Measurements from ENCODE around the gene LGALS16. TPM values are rescaled to one million over a fixed set of nuclear protein-coding genes. Genes with fewer than 3 reads are reported as not detected.
A peak's percentile ranks its signal among the peaks of the same experiment; 100 is the strongest.

Gene LGALS16
- total RNA-seq, 5 donors from 2014 or later (not counting 1 experiment from before 2014, with no cell fraction given), result not detected

DNA sequence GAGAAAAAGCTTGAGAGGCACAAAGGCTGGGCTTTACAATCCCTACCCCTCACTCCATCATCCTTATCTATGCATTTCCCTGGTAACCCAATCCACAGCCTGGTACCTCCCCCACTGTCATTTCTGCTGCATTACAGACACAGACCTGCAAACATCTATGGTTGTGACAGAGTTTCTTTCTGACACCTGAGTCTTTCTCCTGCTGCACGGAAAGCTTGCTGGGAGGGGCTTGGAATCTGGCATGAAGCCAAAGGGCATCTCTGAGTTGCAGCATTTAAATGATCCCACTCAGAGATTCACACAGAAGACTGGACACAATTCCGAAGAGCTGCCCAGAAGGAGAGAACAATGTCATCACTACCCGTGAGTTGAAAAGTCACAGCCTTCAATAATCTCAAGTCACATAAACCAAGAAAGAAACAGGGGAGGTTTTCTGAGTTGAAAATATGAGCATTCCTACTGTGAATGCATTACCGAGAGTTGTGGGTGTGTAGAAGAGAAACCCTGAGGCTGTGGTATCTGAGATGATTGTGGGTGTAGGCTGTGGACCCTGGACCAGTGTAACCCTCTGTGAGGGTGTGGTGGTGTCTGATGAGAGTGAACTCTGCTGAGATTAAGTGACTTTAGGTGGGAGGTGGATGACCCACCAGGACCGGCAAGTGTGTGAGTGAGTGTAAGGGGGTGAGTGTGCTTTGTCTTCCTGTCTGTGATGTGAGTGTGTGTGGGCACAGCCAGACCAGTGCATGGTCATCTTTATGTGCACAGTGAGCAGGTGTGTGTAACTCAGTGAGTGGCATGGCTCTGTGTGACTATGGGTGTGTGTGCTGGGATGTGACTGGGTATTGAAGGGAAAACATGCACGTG lies 48.7 kb downstream of the LGALS16 start, which contains the start of gene LGALS14:
LGALS14 (plus strand) TSS at position 301 of the 864 bp plus-strand sequence; CDS start at position 349, 48 bp downstream.
- Histone ChIP-seq H3K27ac (ENCODE audit: low read length) (no peak within 1 kb of the TSS), H3K36me3 (ENCODE audit: control insufficient read depth in 2 of 2, extremely low read depth in 1 of 2, insufficient read depth in 1 of 2, low read length in 1 of 2) (no peaks in the 10 kb centered on the region), H3K9me3 (no peaks in the 10 kb centered on the region), H3K4me1 (ENCODE audit: control insufficient read depth in 1 of 2, extremely low read depth in 1 of 2, insufficient read depth in 2 of 2, low read length in 2 of 2) (peaks cover 0 to 11% of the 10 kb centered on the region in 2 experiments), H3K27me3 (replicated peaks in 1 of 2; ENCODE audit: control insufficient read depth in 2 of 2, extremely low read depth in 1 of 2, insufficient read depth in 2 of 2, low read length in 1 of 2) (no peaks in the 10 kb centered on the region), H3K4me3 (ENCODE audit: control insufficient read depth in 1 of 2, extremely low read depth in 1 of 2, low read length in 1 of 2) (no peak within 1 kb of the TSS)
- Mint-ChIP-seq H3K4me1 (peaks cover 29 to 42% (median 30%) of the 10 kb centered on the region in 3 donors), H3K36me3 (no peaks in the 10 kb centered on the region), H3K9me3 (no peaks in the 10 kb centered on the region), H3K4me3 (peak within 1 kb of the TSS in 1 of 3 donors; percentile 41), H3K27me3 (peaks cover 3 to 15% of the 10 kb centered on the region in 2 donors), H3K27ac (peak within 1 kb of the TSS; percentile 66 to 78)
- CTCF ChIA-PET, result interaction anchor here in 1 of 2 donors (0.6 kb wide), 1 partner anchor 153 kb away, joined by 3 read pairs; no protein-coding TSS in a partner anchor
- ATAC-seq (replicated peaks in 1 of 4) (no peak), DNase-seq (no peak)
- POLR2A ChIA-PET, result no interaction called here
- WGBS (ENCODE audit: insufficient coverage), result 41% methylated on average over 3 of the region's 6 CpGs

DNA sequence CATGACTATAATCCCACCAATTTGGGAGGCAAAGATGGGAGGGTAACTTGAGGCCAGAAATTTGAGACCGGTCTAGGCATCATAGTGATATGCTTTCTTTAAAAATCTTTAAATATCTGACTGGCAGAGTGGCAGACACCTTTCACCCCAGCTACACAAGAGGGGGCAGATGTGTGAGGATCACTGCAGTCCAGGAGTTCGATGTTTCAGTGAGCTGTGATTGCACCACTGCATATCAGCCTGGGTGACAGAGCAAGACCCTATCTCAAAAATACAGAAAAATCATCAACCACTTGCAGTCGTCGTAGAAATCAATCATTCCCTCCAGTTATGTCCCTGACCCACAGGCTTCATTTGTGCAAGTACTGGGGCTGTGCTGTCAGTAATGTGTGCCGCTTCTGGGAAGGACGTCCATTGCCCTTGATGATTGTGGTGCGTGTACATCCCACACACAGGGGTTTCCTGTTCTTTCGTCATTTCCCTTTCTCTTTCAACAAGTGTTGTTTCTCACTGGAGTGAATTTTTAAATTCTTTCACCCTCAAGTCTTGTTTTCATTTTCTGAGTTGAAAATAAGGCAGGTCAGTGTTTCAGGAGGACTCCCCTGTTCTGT lies 50.0 kb downstream of the LGALS16 start:
- 0% methylated on average over 1 of the region's 8 CpGs for WGBS (ENCODE audit: insufficient coverage)

DNA sequence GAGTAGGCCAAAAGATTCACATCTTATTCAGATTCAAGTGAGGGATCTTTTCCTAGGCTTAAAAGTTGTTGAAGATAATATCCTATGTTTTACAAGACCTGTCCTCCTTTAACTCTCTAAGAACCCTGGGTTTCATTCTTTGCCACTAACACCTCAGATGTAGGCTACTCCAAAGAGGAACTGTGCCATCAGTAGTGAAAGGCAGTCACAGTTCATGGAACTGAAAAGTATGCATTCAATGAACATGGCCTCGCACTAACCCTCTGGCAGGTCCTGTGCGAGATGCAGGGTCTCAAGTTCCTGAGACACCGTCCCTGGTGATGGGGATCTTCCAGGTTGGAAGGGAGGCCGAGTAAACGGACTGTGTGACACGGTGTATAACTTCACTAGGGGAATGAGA lies 52.9 kb downstream of the LGALS16 start:
- ATAC-seq (replicated peaks in 1 of 4) (no peak), DNase-seq (no peak)
- no peak overlapping the region for H3K27ac Mint-ChIP-seq
- H3K27me3 Mint-ChIP-seq, result peaks cover 3 to 5% of the 10 kb centered on the region in 2 donors
- Histone ChIP-seq H3K36me3 (ENCODE audit: control insufficient read depth in 2 of 2, extremely low read depth in 1 of 2, insufficient read depth in 1 of 2, low read length in 1 of 2) (no peaks in the 10 kb centered on the region), H3K4me3 (ENCODE audit: control insufficient read depth in 1 of 2, extremely low read depth in 1 of 2, low read length in 1 of 2) (no peak overlapping the region), H3K27me3 (replicated peaks in 1 of 2; ENCODE audit: control insufficient read depth in 2 of 2, extremely low read depth in 1 of 2, insufficient read depth in 2 of 2, low read length in 1 of 2) (no peaks in the 10 kb centered on the region), H3K4me1 (ENCODE audit: control insufficient read depth in 1 of 2, extremely low read depth in 1 of 2, insufficient read depth in 2 of 2, low read length in 2 of 2) (peaks cover 0 to 11% of the 10 kb centered on the region in 2 experiments), H3K27ac (ENCODE audit: low read length) (no peak overlapping the region), H3K9me3 (no peaks in the 10 kb centered on the region)
- ChIA-PET POLR2A (no interaction called here), CTCF (no interaction called here)
- no peaks in the 10 kb centered on the region for H3K36me3 Mint-ChIP-seq
- peaks cover 41 to 63% (median 45%) of the 10 kb centered on the region in 3 donors for H3K4me1 Mint-ChIP-seq
- no peak overlapping the region for H3K4me3 Mint-ChIP-seq
- peaks cover 0 to 2% (median 0%) of the 10 kb centered on the region in 3 donors for H3K9me3 Mint-ChIP-seq
- 90% methylated on average over 6 of the region's 6 CpGs for WGBS (ENCODE audit: insufficient coverage)

More for the DNA sequence above, 50.0 kb downstream of the LGALS16 start:
- ChIA-PET CTCF (no interaction called here), POLR2A (interaction anchor here in 1 of 2 donors (0.6 kb wide), 1 partner anchor 297 kb away, joined by 8 read pairs; no protein-coding TSS in a partner anchor)
- Histone ChIP-seq H3K9me3 (no peaks in the 10 kb centered on the region), H3K27me3 (replicated peaks in 1 of 2; ENCODE audit: control insufficient read depth in 2 of 2, extremely low read depth in 1 of 2, insufficient read depth in 2 of 2, low read length in 1 of 2) (no peaks in the 10 kb centered on the region), H3K36me3 (ENCODE audit: control insufficient read depth in 2 of 2, extremely low read depth in 1 of 2, insufficient read depth in 1 of 2, low read length in 1 of 2) (no peaks in the 10 kb centered on the region), H3K4me1 (ENCODE audit: control insufficient read depth in 1 of 2, extremely low read depth in 1 of 2, insufficient read depth in 2 of 2, low read length in 2 of 2) (peaks cover 0 to 11% of the 10 kb centered on the region in 2 experiments), H3K4me3 (ENCODE audit: control insufficient read depth in 1 of 2, extremely low read depth in 1 of 2, low read length in 1 of 2) (no peak overlapping the region), H3K27ac (ENCODE audit: low read length) (peak overlapping the region; percentile 31)
- ATAC-seq (replicated peaks in 1 of 4), result peak in 2 of 4 experiments; percentile 53 to 68
- Mint-ChIP-seq H3K9me3 (no peaks in the 10 kb centered on the region), H3K4me1 (peaks cover 34 to 51% (median 38%) of the 10 kb centered on the region in 3 donors), H3K4me3 (peak overlapping the region in 2 of 3 donors; percentile 32 to 41), H3K27ac (peak overlapping the region; percentile 78 to 89), H3K36me3 (no peaks in the 10 kb centered on the region), H3K27me3 (peaks cover 3 to 11% of the 10 kb centered on the region in 2 donors)
- DNase-seq, result peak in 17 of 35 experiments; percentile 2 to 34 (median 21)

DNA sequence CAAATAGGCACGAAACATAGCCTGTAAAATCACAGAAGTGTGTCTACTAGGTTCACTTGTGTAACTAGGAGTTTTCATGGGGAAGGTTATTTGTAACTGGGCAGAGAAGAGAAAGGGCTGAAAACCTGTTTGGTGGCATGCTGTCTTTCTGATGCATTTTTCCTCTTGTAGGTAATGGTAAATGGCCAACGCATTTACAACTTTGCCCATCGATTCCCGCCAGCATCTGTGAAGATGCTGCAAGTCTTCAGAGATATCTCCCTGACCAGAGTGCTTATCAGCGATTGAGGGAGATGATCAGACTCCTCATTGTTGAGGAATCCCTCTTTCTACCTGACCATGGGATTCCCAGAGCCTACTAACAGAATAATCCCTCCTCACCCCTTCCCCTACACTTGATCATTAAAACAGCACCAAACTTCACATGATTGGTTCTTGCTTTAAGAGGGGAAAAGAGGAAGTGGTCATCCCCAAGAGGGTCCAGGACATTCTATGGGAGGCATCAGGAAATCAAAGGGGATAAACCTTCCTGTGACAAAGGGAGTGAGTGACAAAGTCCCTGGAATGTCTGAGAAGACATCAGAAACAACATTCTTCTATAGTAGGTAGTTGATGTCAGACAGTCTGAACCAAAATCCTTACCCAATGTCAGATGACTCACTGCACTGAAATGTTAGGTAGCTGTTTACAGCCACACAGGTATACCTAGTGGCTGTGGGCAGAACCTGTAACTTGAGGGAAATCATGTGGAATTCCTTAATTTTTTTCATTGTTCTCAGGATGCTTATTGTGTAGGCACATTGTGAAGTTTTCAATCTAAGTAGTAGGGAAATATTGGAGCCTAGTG lies 53.5 kb downstream of the LGALS16 start:
- no peak overlapping the region for H3K27ac ChIP-seq (ENCODE audit: low read length)
- H3K36me3 ChIP-seq (ENCODE audit: control insufficient read depth in 2 of 2, extremely low read depth in 1 of 2, insufficient read depth in 1 of 2, low read length in 1 of 2), result no peaks in the 10 kb centered on the region
- Mint-ChIP-seq H3K36me3 (no peaks in the 10 kb centered on the region), H3K4me1 (peaks cover 39 to 60% (median 43%) of the 10 kb centered on the region in 3 donors), H3K27me3 (peaks cover 3 to 6% of the 10 kb centered on the region in 2 donors), H3K27ac (no peak overlapping the region), H3K4me3 (no peak overlapping the region), H3K9me3 (peaks cover 0 to 3% (median 0%) of the 10 kb centered on the region in 3 donors)
- ChIA-PET CTCF (no interaction called here), POLR2A (interaction anchor here in 1 of 2 donors (0.6 kb wide), 1 partner anchor 1793 kb away, joined by 3 read pairs; no protein-coding TSS in a partner anchor)
- H3K27me3 ChIP-seq (replicated peaks in 1 of 2; ENCODE audit: control insufficient read depth in 2 of 2, extremely low read depth in 1 of 2, insufficient read depth in 2 of 2, low read length in 1 of 2), result no peaks in the 10 kb centered on the region
- ATAC-seq (replicated peaks in 1 of 4), result no peak
- H3K4me1 ChIP-seq (ENCODE audit: control insufficient read depth in 1 of 2, extremely low read depth in 1 of 2, insufficient read depth in 2 of 2, low read length in 2 of 2), result peaks cover 0 to 11% of the 10 kb centered on the region in 2 experiments
- no peak overlapping the region for H3K4me3 ChIP-seq (ENCODE audit: control insufficient read depth in 1 of 2, extremely low read depth in 1 of 2, low read length in 1 of 2)
- 84% methylated on average over 5 of the region's 5 CpGs for WGBS (ENCODE audit: insufficient coverage)
- no peak for DNase-seq
- H3K9me3 ChIP-seq, result no peaks in the 10 kb centered on the region

Other genes starting within 250 kb of the LGALS16 start
- gene ZFP36, start 249.1 kb upstream of the LGALS16 start, total RNA-seq, result 1,000 to 10,000 TPM in 1 of 5 donors, 100 to 1,000 TPM in 4; 208 to 1,013 (median 233) TPM
- gene PLEKHG2, start 243.2 kb upstream of the LGALS16 start, total RNA-seq, result 10 to 100 TPM; 25.2 to 88.1 (median 36.7) TPM
- gene RPS16, start 220.0 kb upstream of the LGALS16 start, total RNA-seq, result 1,000 to 10,000 TPM; 3,669 to 4,521 (median 4,268) TPM
- gene SUPT5H, start 210.3 kb upstream of the LGALS16 start, total RNA-seq, result 100 to 1,000 TPM; 180 to 301 (median 194) TPM
- gene TIMM50, start 175.1 kb upstream of the LGALS16 start, total RNA-seq, result 10 to 100 TPM; 50.5 to 53.7 (median 53.0) TPM
- under 1 TPM in 2 of 5 donors, not detected in 3; 0.16 to 0.20 TPM for gene DLL3, start 157.0 kb upstream of the LGALS16 start, total RNA-seq
- gene SELENOV, start 140.8 kb upstream of the LGALS16 start, total RNA-seq, result not detected
- gene EID2B, start 123.1 kb upstream of the LGALS16 start, total RNA-seq, result 1 to 10 TPM; 4.1 to 6.3 (median 5.8) TPM
- gene EID2, start 115.8 kb upstream of the LGALS16 start, total RNA-seq, result 10 to 100 TPM; 14.4 to 21.9 (median 19.8) TPM
- not detected for gene LGALS13, start 53.4 kb upstream of the LGALS16 start, total RNA-seq
- gene LGALS14, start 48.6 kb downstream of the LGALS16 start, total RNA-seq, result 1 to 10 TPM in 1 of 5 donors, under 1 TPM in 1, not detected in 3; 0.49 to 1.2 TPM
- 1 to 10 TPM in 3 of 5 donors, under 1 TPM in 1, not detected in 1; 0.72 to 2.8 (median 1.4) TPM for gene CLC, start 82.1 kb downstream of the LGALS16 start, total RNA-seq
- gene LEUTX, start 122.9 kb downstream of the LGALS16 start, total RNA-seq, result not detected
- 10 to 100 TPM; 18.9 to 38.4 (median 28.0) TPM for gene DYRK1B, start 178.2 kb downstream of the LGALS16 start, total RNA-seq
- 100 to 1,000 TPM; 291 to 348 (median 299) TPM for gene FBL, start 190.5 kb downstream of the LGALS16 start, total RNA-seq

All from T-cell (primary cell).